Transverse colon (tissue), 4 donors: ENCODE data around the gene RPIA. TPM values are rescaled to one million over a fixed set of nuclear protein-coding genes. Genes with fewer than 3 reads are reported as not detected.

Source experiments
- DNase-seq: peaks from one replicate; pipeline ENCODE4 v3.0.0-alpha.2; 2019
- H3K27ac ChIP-seq, 4 donors: fragments of 200-600 bp; sonication (generic); 2 replicates each; pipeline ENCODE4 v1.5.1; 2016 to 2018; ENCODE audit warnings: inconsistent platforms in 4 of 4
- H3K27me3 ChIP-seq: fragments of 200-600 bp; sonication (generic); 2 replicates; pipeline ENCODE4 v1.5.1; 2017; ENCODE audit warnings: inconsistent platforms
- H3K36me3 ChIP-seq, 4 donors: fragments of 200-600 bp; sonication (generic); 2 replicates each; pipeline ENCODE4 v1.5.1; 2017 to 2019; ENCODE audit warnings: inconsistent platforms in 4 of 4
- H3K4me1 ChIP-seq, 4 donors: fragments of 200-600 bp; sonication (generic); 2 replicates each; pipeline ENCODE4 v1.5.1; 2017 to 2020; ENCODE audit warnings: inconsistent platforms in 4 of 4
- H3K4me3 ChIP-seq, 4 donors: fragments of 200-600 bp; sonication (generic); 1 replicate in 1 of 4; 2 replicates in 3 of 4; pipeline versions ENCODE4 v1.5.1 to v1.6.1; 2017 to 2019; ENCODE audit warnings: inconsistent platforms in 4 of 4
- H3K9me3 ChIP-seq, 2 donors: fragments of 200-600 bp; sonication (generic); 2 replicates each; pipeline ENCODE4 v1.5.1; 2017 to 2019; ENCODE audit warnings: inconsistent platforms in 2 of 2
- EP300 ChIP-seq: sonication (generic); formaldehyde crosslinking; IDR thresholded peaks from one replicate; pipeline ENCODE4 v1.6.1; 2017; ENCODE audit warnings: antibody characterized with exemption, low read depth
- POLR2A ChIP-seq: fragments of 450-650 bp; IDR thresholded peaks from one replicate; pipeline ENCODE4 v1.6.1; 2016; ENCODE audit warnings: antibody characterized with exemption, mild to moderate bottlenecking, moderate library complexity
- POLR2AphosphoS5 ChIP-seq, 3 donors: sonication (generic); formaldehyde crosslinking; IDR thresholded peaks; one replicate each; pipeline ENCODE4 v1.6.1; 2016; ENCODE audit warnings: antibody characterized with exemption in 3 of 3
- WGBS, 2 donors: methylation state at CpG; one replicate each; pipeline ENCODE4 v1.1.5; 2018; ENCODE audit warnings: low coverage in 1 of 2; 5-methylcytosine and 5-hydroxymethylcytosine counted together
- in situ Hi-C, 4 donors: fragments of 200-750 bp; cut with MboI; loops; one replicate each; pipeline versions ENCODE4 v1.15.0 to v1.15.1; 2017; ENCODE audit warnings: low sequenced_read_pairs in 3 of 4, low pct_ligation_motif_present in 1 of 4, low pct_unique_long_range_greater_than_20kb in 1 of 4
- intact Hi-C: fragments of 100-400 bp; cut with DNase I; formaldehyde crosslinking; loops from one replicate; pipeline ENCODE4 v1.15.1; 2023; ENCODE audit warnings: low total_unique reads
- total RNA-seq, 4 donors: library from RNA; depleted of rRNA; stranded (reverse); fragments of >200 nt; gene quantifications; one replicate each; pipeline ENCODE4 v1.1.0, GENCODE V29; 2016
- TF ChIP-seq, protein P1 (sequence below), 5 experiments: fragments of 200-600 bp in 3 of 5; fragments of 450-650 bp in 2 of 5; sonication (generic) in 3 of 5; IDR thresholded peaks; 1 replicate in 2 of 5; 2 replicates in 3 of 5; pipeline ENCODE4 v1.5.1; 2016 to 2017; ENCODE audit warnings: antibody characterized with exemption in 5 of 5, inconsistent platforms in 3 of 5, mild to moderate bottlenecking in 2 of 5, moderate library complexity in 1 of 5

The RPIA gene
- total RNA-seq, 4 donors from 2014 or later: 2.2 to 20.8 (median 9.7) TPM

GRCh38 chr2:88737385-88737784 lies 45.9 kb downstream of the RPIA start:
- H3K27me3 ChIP-seq: no peaks in the 10 kb centered on the region
- no peaks in the 10 kb centered on the region for H3K9me3 ChIP-seq
- no peak for DNase-seq
- 73 to 83% methylated on average over 4 of the region's 4 CpGs for WGBS, 2 donors
- in situ Hi-C loops: no loop called here
- TF ChIP-seq POLR2A (no peak), EP300 (no peak), POLR2AphosphoS5 (IDR thresholded peaks at IDR 0.05) (no peak)
- TF ChIP-seq, protein P1, sequence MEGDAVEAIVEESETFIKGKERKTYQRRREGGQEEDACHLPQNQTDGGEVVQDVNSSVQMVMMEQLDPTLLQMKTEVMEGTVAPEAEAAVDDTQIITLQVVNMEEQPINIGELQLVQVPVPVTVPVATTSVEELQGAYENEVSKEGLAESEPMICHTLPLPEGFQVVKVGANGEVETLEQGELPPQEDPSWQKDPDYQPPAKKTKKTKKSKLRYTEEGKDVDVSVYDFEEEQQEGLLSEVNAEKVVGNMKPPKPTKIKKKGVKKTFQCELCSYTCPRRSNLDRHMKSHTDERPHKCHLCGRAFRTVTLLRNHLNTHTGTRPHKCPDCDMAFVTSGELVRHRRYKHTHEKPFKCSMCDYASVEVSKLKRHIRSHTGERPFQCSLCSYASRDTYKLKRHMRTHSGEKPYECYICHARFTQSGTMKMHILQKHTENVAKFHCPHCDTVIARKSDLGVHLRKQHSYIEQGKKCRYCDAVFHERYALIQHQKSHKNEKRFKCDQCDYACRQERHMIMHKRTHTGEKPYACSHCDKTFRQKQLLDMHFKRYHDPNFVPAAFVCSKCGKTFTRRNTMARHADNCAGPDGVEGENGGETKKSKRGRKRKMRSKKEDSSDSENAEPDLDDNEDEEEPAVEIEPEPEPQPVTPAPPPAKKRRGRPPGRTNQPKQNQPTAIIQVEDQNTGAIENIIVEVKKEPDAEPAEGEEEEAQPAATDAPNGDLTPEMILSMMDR (IDR thresholded peaks at IDR 0.05): no peak
- no peak overlapping the region for H3K4me3 ChIP-seq
- no peak overlapping the region for H3K27ac ChIP-seq
- H3K36me3 ChIP-seq: peaks cover 0 to 19% (median 2%) of the 10 kb centered on the region in 4 donors
- peaks cover 0 to 9% (median 0%) of the 10 kb centered on the region in 4 donors for H3K4me1 ChIP-seq
- intact Hi-C loops: no loop called here

- H3K27ac ChIP-seq: no peak overlapping the region
- WGBS, 2 donors: 60 to 73% methylated on average over 1 to 3 of the region's 3 CpGs
- peaks cover 0 to 9% (median 0%) of the 10 kb centered on the region in 4 donors for H3K4me1 ChIP-seq
- no peaks in the 10 kb centered on the region for H3K27me3 ChIP-seq
- no peak for TF ChIP-seq POLR2A
- TF ChIP-seq POLR2AphosphoS5 (IDR thresholded peaks at IDR 0.05): no peak
- TF ChIP-seq, protein P1 (IDR thresholded peaks at IDR 0.05): no peak
- TF ChIP-seq EP300: no peak
- peaks cover 0 to 19% (median 5%) of the 10 kb centered on the region in 4 donors for H3K36me3 ChIP-seq
- in situ Hi-C loops: no loop called here
- no peak overlapping the region for H3K4me3 ChIP-seq
- intact Hi-C loops: no loop called here
- no peaks in the 10 kb centered on the region for H3K9me3 ChIP-seq
- DNase-seq: no peak
Observed at GRCh38 chr2:88738271-88738670, 46.8 kb downstream of the RPIA start.

- H3K27ac ChIP-seq: no peak overlapping the region
- in situ Hi-C loops (no loop called here), intact Hi-C loops (no loop called here)
- DNase-seq: peak; percentile 84
- H3K27me3 ChIP-seq: no peaks in the 10 kb centered on the region
- no peaks in the 10 kb centered on the region for H3K9me3 ChIP-seq
- H3K4me3 ChIP-seq: no peak overlapping the region
- H3K4me1 ChIP-seq: peaks cover 0 to 9% (median 0%) of the 10 kb centered on the region in 4 donors
- H3K36me3 ChIP-seq: peaks cover 0 to 28% (median 8%) of the 10 kb centered on the region in 4 donors
- WGBS, 2 donors: 23 to 35% methylated on average over 5 to 7 of the region's 7 CpGs
- TF ChIP-seq, protein P1 (IDR thresholded peaks at IDR 0.05): peak; percentile 81 to 97 (median 87)
- TF ChIP-seq POLR2AphosphoS5 (IDR thresholded peaks at IDR 0.05): no peak
Observed at GRCh38 chr2:88739985-88740600, 48.6 kb downstream of the RPIA start.

DNA sequence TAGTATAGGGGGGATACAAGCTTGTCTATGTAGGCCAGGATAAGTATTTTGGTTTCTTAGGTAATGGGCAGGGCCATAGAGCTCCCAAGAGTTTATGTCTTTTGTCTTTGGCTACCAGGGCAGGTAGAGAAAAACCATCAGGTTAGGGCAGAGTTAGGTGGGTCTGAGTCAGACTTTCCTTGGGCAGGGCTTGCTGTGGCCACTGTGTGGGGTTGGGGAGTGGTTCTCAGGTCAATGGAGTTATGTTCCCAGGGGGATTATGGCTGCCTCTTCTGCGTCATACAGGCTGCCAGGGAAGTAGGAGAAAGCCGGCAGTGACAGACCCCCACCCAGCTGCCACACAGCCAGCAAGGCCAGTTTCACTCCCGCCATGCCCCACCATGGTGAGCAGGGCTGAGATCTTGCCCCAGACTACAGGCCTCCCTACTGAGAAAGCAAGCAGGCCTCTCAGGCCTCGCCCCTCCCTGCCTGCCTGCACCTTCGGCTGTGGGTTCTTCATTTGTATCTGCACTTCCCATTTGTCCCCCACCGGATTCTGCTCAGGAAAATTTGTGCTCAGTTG lies 55.5 kb downstream of the RPIA start:
- WGBS, 2 donors: 93% methylated on average over 6 of the region's 6 CpGs; no CpG with 5 or more reads in 1 of the 2 donors

More for the DNA sequence above, 55.5 kb downstream of the RPIA start:
- Histone ChIP-seq H3K27ac (peak overlapping the region in 3 of 4 donors; percentile 63 to 66 (median 66)), H3K27me3 (no peaks in the 10 kb centered on the region), H3K36me3 (peaks cover 0 to 40% (median 17%) of the 10 kb centered on the region in 4 donors), H3K9me3 (peaks cover 6 to 7% of the 10 kb centered on the region in 2 donors), H3K4me1 (peaks cover 0 to 17% (median 6%) of the 10 kb centered on the region in 4 donors), H3K4me3 (no peak overlapping the region)
- DNase-seq: no peak
- TF ChIP-seq, protein P1 (IDR thresholded peaks at IDR 0.05): no peak
- TF ChIP-seq EP300 (no peak), POLR2AphosphoS5 (IDR thresholded peaks at IDR 0.05) (no peak), POLR2A (no peak)
- in situ Hi-C loops: no loop called here
- intact Hi-C loops: no loop called here
